ENCODE measurements around the gene CCDC197. TPM values are rescaled to one million over a fixed set of nuclear protein-coding genes. Genes with fewer than 3 reads are reported as not detected.

CCDC197 gene
- total and polyA plus RNA-seq, 2 of the 4 experiments (the other 2 are of a cell fraction) = not detected

DNA sequence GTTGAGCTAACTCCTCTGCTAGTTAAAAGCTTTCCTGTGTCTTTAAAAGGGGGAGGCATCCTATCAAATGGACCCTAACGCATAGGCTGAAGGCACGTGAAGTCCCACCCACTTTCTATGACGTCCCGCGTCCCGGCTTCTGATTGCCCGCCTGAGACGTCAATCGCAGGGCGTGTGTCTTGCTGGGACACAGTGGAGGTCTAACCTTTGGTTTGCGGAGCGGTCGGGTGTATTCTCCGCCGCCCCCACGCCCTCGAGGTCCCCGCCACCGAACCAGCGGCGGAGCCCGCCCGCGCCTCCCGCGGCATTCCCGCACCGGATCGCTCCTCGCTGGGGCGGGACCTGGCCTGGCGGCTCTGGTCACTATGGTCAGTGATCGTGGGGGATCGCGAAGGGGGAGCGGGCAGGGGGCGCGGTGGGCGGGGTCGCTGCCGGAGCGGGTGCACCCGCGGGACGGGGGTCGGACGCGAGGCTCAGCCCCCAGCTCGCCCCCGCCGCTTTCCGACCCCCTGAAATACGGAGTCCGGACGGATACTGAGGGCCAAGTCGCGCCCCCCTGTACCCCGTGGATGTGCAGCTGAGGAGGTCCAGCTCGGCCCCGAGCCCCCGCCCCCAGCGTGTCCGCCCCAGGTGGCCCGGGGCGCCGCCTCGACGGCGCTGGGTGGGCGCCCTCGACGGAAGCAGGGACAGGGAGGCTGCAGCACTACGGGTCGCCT is 29.2 kb downstream of the CCDC197 start, which contains the start of gene OTUB2:
OTUB2 (plus strand) TSS at position 168 of the 716 bp plus-strand sequence; CDS start at position 366, 198 bp downstream.
- Histone ChIP-seq H3K9me3 (ENCODE audit: control insufficient read depth, insufficient read depth, low read length) (no peaks in the 10 kb centered on the region), H3K27ac (ENCODE audit: insufficient read depth, low read length) (no peak within 1 kb of the TSS), H4K5ac (ENCODE audit: low read depth, low read length) (no peak within 1 kb of the TSS), H3K23ac (ENCODE audit: low read depth, low read length) (no peak within 1 kb of the TSS), H3K4ac (ENCODE audit: low read depth, low read length) (no peak within 1 kb of the TSS; the same call in 1 of the 2 replicates), H3K9ac (ENCODE audit: low read depth, low read length) (peak within 1 kb of the TSS; percentile 29; the same call in 1 of the 2 replicates), H3K4me2 (ENCODE audit: low read depth, low read length) (peak within 1 kb of the TSS; percentile 69), H3K56ac (ENCODE audit: extremely low read depth, insufficient read depth, low read length) (no peak within 1 kb of the TSS), H4K91ac (ENCODE audit: insufficient read depth, low read depth, low read length) (no peak within 1 kb of the TSS), H2BK15ac (ENCODE audit: low read depth, low read length) (no peak within 1 kb of the TSS), H3K36me3 (ENCODE audit: control insufficient read depth, insufficient read depth, low read length) (no peaks in the 10 kb centered on the region), H2BK20ac (ENCODE audit: low read depth, low read length) (no peak within 1 kb of the TSS), H3K4me3 (ENCODE audit: insufficient read depth, low read depth, low read length) (peak within 1 kb of the TSS; percentile 60), H4K8ac (ENCODE audit: low read depth in 2 of 2, low read length in 2 of 2) (peak within 1 kb of the TSS in 1 of 2 experiments; percentile 71; a peak in 1 of 4 replicates), H2AFZ (replicated peaks; ENCODE audit: low read length, poor library complexity) (peak within 1 kb of the TSS; percentile 90), H3K14ac (replicated peaks; ENCODE audit: low read depth, low read length) (no peak within 1 kb of the TSS), H2AK9ac (replicated peaks; ENCODE audit: low read depth, low read length, poor library complexity) (peak within 1 kb of the TSS; percentile 69), H3K18ac (ENCODE audit: low read depth, low read length) (no peak within 1 kb of the TSS), H3K27me3 (ENCODE audit: control insufficient read depth, insufficient read depth, low read length) (no peaks in the 10 kb centered on the region; the same call in 1 of the 2 replicates), H3K9me1 (ENCODE audit: insufficient read depth, low read length) (0 out of 2 replicates have a peak, but pooled peaks cover 5% of the 10 kb centered on the region), H2AK5ac (ENCODE audit: low read depth, low read length) (0 out of 2 replicates have a peak within 1 kb of the TSS, but pooled peaks have one; percentile 11), H2BK120ac (ENCODE audit: low read depth, low read length) (no peak within 1 kb of the TSS), H4K20me1 (ENCODE audit: insufficient read depth, low read length) (no peaks in the 10 kb centered on the region), H3K4me1 (ENCODE audit: control insufficient read depth, insufficient read depth, low read length) (no peaks in the 10 kb centered on the region; the same call in 1 of the 2 replicates), H2BK5ac (ENCODE audit: low read depth, low read length, poor library complexity, severe bottlenecking) (no peak within 1 kb of the TSS), H3K79me1 (ENCODE audit: low read depth in 1 of 2, low read length in 2 of 2) (0 out of 4 replicates have a peak, but pooled peaks cover 0 to 4% of the 10 kb centered on the region in 2 experiments)
- dilution Hi-C loops (cut with HindIII; ENCODE audit: low sequenced_read_pairs, unreplicated experiment) = no loop called here
- peak; percentile 14; the same call in 1 of the 2 replicates for TF ChIP-seq MAZ (IDR thresholded peaks at IDR 0.05; ENCODE audit: borderline replicate concordance, low read depth, low read length)
- TF ChIP-seq BHLHE40 (IDR thresholded peaks at IDR 0.05; ENCODE audit: low read depth, low read length) = peak; percentile 58; the same call in 1 of the 2 replicates
- no peak for TF ChIP-seq RAD21 (IDR thresholded peaks at IDR 0.05; ENCODE audit: low read length)
- peak; percentile 81 for TF ChIP-seq USF2 (IDR thresholded peaks at IDR 0.05; ENCODE audit: low read depth, low read length)
- no peak for TF ChIP-seq RFX5 (IDR thresholded peaks at IDR 0.05; ENCODE audit: low read depth, low read length)
- BruUV-seq (replicated peaks) = no TSS peak
- in situ Hi-C loops (cut with MboI; ENCODE audit: low sequenced_read_pairs) = no loop called here
- intact Hi-C loops (cut with micrococcal nuclease) = no loop called here
- 3% methylated on average over 18 of the region's 74 CpGs; no CpG with 5 or more reads in 1 of the 2 experiments for WGBS, 2 experiments (ENCODE audit: extremely low coverage in 2 of 2, insufficient read length in 1 of 2)
- peak; percentile 98 for DNase-seq
- CTCF ChIA-PET = interaction anchor here (0.9 to 1.4 kb wide), 4 partner anchors 10 to 111 kb away, joined by 3 to 10 read pairs (median 3); no protein-coding TSS in a partner anchor
- POLR2A ChIA-PET (ENCODE audit: unreplicated experiment) = interaction anchor here (0.9 kb wide), 1 partner anchor 55 kb away, joined by 3 read pairs; the partner anchor contains the start of gene IFI27L1
- peak; percentile 100 for ATAC-seq (ENCODE audit: low read depth)

All from IMR-90 (cell line).